8988T (cell line): ENCODE data around the gene WIPF2.
"Not testable (repeated sequence)": the region's sequence is repeated elsewhere in the genome, so short reads cannot be mapped to it uniquely, and the experiment has no call there.

Source experiments
- DNase-seq: peaks from one replicate; pipeline ENCODE4 v3.0.0; 2011

WIPF2 gene

GRCh38 chr17:40259505-40259904 is 40.4 kb downstream of the WIPF2 start:
- no peak for DNase-seq

GRCh38 chr17:40260528-40260927 is 41.4 kb downstream of the WIPF2 start:
- DNase-seq: no peak

GRCh38 chr17:40264458-40265185 is 45.5 kb downstream of the WIPF2 start:
- no peak for DNase-seq

GRCh38 chr17:40265337-40265736 is 46.2 kb downstream of the WIPF2 start:
- no peak for DNase-seq

- no peak for DNase-seq
Observed at GRCh38 chr17:40266882-40267281, 47.8 kb downstream of the WIPF2 start.

GRCh38 chr17:40268141-40268712 is 49.1 kb downstream of the WIPF2 start:
- DNase-seq: no peak

GRCh38 chr17:40278414-40278813 is 59.3 kb downstream of the WIPF2 start:
- no peak for DNase-seq

GRCh38 chr17:40279402-40279801 is 60.3 kb downstream of the WIPF2 start:
- DNase-seq: no peak

GRCh38 chr17:40281663-40282062 is 62.6 kb downstream of the WIPF2 start:
- no peak for DNase-seq

- DNase-seq: no peak
Observed at GRCh38 chr17:40283662-40284061, 64.6 kb downstream of the WIPF2 start.

- no peak for DNase-seq
Observed at GRCh38 chr17:40284085-40284713, 65.1 kb downstream of the WIPF2 start.

GRCh38 chr17:40286473-40286872 is 67.4 kb downstream of the WIPF2 start:
- no peak for DNase-seq

GRCh38 chr17:40287159-40287493 is 68.0 kb downstream of the WIPF2 start:
- DNase-seq: no peak

GRCh38 chr17:40287494-40288369 is 68.6 kb downstream of the WIPF2 start, which contains the start of gene CDC6:
TSS of gene CDC6 (plus strand) at chr17:40287879. CDS start at chr17:40289421, 1,542 bp downstream.
- peak; percentile 54 for DNase-seq

- DNase-seq: no peak
Observed at GRCh38 chr17:40290629-40291280, 71.7 kb downstream of the WIPF2 start.

GRCh38 chr17:40291281-40291664 is 72.2 kb downstream of the WIPF2 start:
- DNase-seq: no peak

GRCh38 chr17:40293363-40293762 is 74.3 kb downstream of the WIPF2 start:
- DNase-seq: no peak

- no peak for DNase-seq
Observed at GRCh38 chr17:40295488-40296436, 76.7 kb downstream of the WIPF2 start.

- no peak for DNase-seq
Observed at GRCh38 chr17:40297511-40297910, 78.4 kb downstream of the WIPF2 start.

- no peak for DNase-seq
Observed at GRCh38 chr17:40298726-40299125, 79.6 kb downstream of the WIPF2 start.

GRCh38 chr17:40299159-40299757 is 80.2 kb downstream of the WIPF2 start:
- DNase-seq: not testable (repeated sequence)
